K562 (cell line): ENCODE measurements around the gene THADA. TPM values are rescaled to one million over a fixed set of nuclear protein-coding genes. Genes with fewer than 3 reads are reported as not detected.

Experiments used
- BHLHE40 ChIP-seq: IDR thresholded peaks from 2 replicates; pipeline ENCODE4 v1.6.1; 2011; ENCODE audit warnings: low read length, improper control_type of control experiment
- CEBPG ChIP-seq, 3 experiments: fragments of 200-800 bp in 1 of 3; sonication (Bioruptor generic) in 1 of 3; sonication (generic) in 1 of 3; formaldehyde crosslinking in 1 of 3; IDR thresholded peaks in 2 of 3; conservative IDR thresholded peaks in 1 of 3; 2 replicates each; pipeline versions ENCODE4 v1.6.1 to v1.8.0; 2016 to 2022; ENCODE audit warnings: missing compliant biosample characterization in 2 of 3, missing genetic modification characterization in 2 of 3, mild to moderate bottlenecking in 1 of 3, missing genetic modification reagents in 1 of 3
- DPF2 ChIP-seq: fragments of 450-650 bp; IDR thresholded peaks from 2 replicates; pipeline ENCODE4 v1.6.1; 2016
- FOXP1 ChIP-seq: sonication (generic); formaldehyde crosslinking; IDR thresholded peaks from 2 replicates; pipeline ENCODE4 v1.8.0; 2022; ENCODE audit warnings: mild to moderate bottlenecking, missing genetic modification reagents
- HCFC1 ChIP-seq: IDR thresholded peaks from 2 replicates; pipeline ENCODE4 v1.6.1; 2012; ENCODE audit warnings: low read depth, low read length, improper control_type of control experiment
- LARP7 ChIP-seq: fragments of 450-650 bp; IDR thresholded peaks from 2 replicates; pipeline ENCODE4 v1.6.1; 2016
- MEF2A ChIP-seq: IDR thresholded peaks from 2 replicates; pipeline ENCODE4 v1.6.1; 2011; ENCODE audit warnings: low read depth, mild to moderate bottlenecking, low read length, moderate library complexity; ENCODE audit not compliant: control insufficient read depth
- NONO ChIP-seq, 2 experiments: fragments of 200-400 bp in 1 of 2; fragments of 450-650 bp in 1 of 2; formaldehyde crosslinking in 1 of 2; IDR thresholded peaks; 2 replicates each; pipeline ENCODE4 v1.6.1; 2017; ENCODE audit warnings: low read depth in 2 of 2, mild to moderate bottlenecking in 2 of 2, moderate library complexity in 2 of 2, low read length in 1 of 2
- PRDM10 ChIP-seq: fragments of 450-650 bp; IDR thresholded peaks from 2 replicates; pipeline ENCODE4 v1.6.1; 2018; ENCODE audit not compliant: partially characterized antibody
- SP2 ChIP-seq: IDR thresholded peaks from 2 replicates; pipeline ENCODE4 v1.6.1; 2011; ENCODE audit warnings: mild to moderate bottlenecking, low read depth, low read length, moderate library complexity; ENCODE audit not compliant: poor library complexity, severe bottlenecking; ENCODE audit errors: extremely low read depth
- TEAD1 ChIP-seq, 2 experiments: fragments of 450-650 bp in 1 of 2; sonication (generic) in 1 of 2; formaldehyde crosslinking; IDR thresholded peaks; 2 replicates each; pipeline versions ENCODE4 v1.4.0 to v1.8.0; 2020 to 2022; ENCODE audit warnings: mild to moderate bottlenecking in 2 of 2, missing genetic modification reagents in 1 of 2
- XRCC5 ChIP-seq: fragments of 200-400 bp; formaldehyde crosslinking; IDR thresholded peaks from 2 replicates; pipeline ENCODE4 v1.6.1; 2017; ENCODE audit warnings: low read depth, mild to moderate bottlenecking, low read length
- ZBTB1 ChIP-seq: sonication (generic); formaldehyde crosslinking; IDR thresholded peaks from 2 replicates; pipeline ENCODE4 v1.8.1; 2023; ENCODE audit warnings: missing genetic modification reagents, low read depth, mild to moderate bottlenecking, borderline replicate concordance
- ZBTB9 ChIP-seq: fragments of 450-650 bp; formaldehyde crosslinking; IDR thresholded peaks from 2 replicates; pipeline ENCODE4 v1.4.0; 2020; ENCODE audit warnings: mild to moderate bottlenecking, moderate library complexity
- ZNF224 ChIP-seq: sonication (generic); formaldehyde crosslinking; IDR thresholded peaks from 2 replicates; pipeline ENCODE4 v1.8.0; 2022; ENCODE audit warnings: mild to moderate bottlenecking, missing genetic modification reagents
- ZNF584 ChIP-seq: fragments of 200-800 bp; sonication (Bioruptor generic); IDR thresholded peaks from 2 replicates; pipeline ENCODE4 v1.6.1; 2016; ENCODE audit warnings: low read depth, mild to moderate bottlenecking, missing genetic modification characterization, missing compliant biosample characterization
- polyA plus RNA-seq, 8 experiments: library from polyadenylated mRNA; depleted of rRNA in 4 of 8; stranded (reverse) in 5 of 8; unstranded in 3 of 8; fragments of >200 nt; fragmentation: Nextera tagmentation in 2 of 8; fragmentation: Illumina TruSeq in 1 of 8; extraction: Ambion mirVana in 2 of 8; extraction: Trizol in 1 of 8; gene quantifications; 2 replicates each; pipeline versions ENCODE4 v1.2.1 to v1.2.3, GENCODE V29; 2011 to 2014; ENCODE audit warnings: inconsistent platforms in 1 of 8, missing spikeins in 1 of 8
- total RNA-seq, 7 experiments: library from RNA; depleted of rRNA in 6 of 7; stranded (reverse); fragments of >200 nt in 6 of 7; fragmentation: Illumina TruSeq in 2 of 7; extraction: Trizol in 2 of 7; gene quantifications; 2 replicates each; pipeline versions ENCODE4 v1.2.1 to v1.2.3, GENCODE V29; 2011 to 2021; ENCODE audit warnings: low replicate concordance in 1 of 7
- TF ChIP-seq, protein P1 (sequence below), 3 experiments: fragments of 200-800 bp in 1 of 3; fragments of 250-450 bp in 1 of 3; fragments of 450-650 bp in 1 of 3; sonication (Bioruptor Pico) in 1 of 3; sonication (Bioruptor generic) in 1 of 3; formaldehyde crosslinking in 1 of 3; IDR thresholded peaks; 2 replicates each; pipeline versions ENCODE4 v1.6.1 to v1.8.0; 2016 to 2022; ENCODE audit warnings: mild to moderate bottlenecking in 2 of 3, missing genetic modification characterization in 2 of 3, missing compliant biosample characterization in 1 of 3, moderate library complexity in 1 of 3

THADA gene
- total and polyA plus RNA-seq, 9 of the 15 experiments (the other 6 are each of a cell fraction or from before 2014, with no cell fraction given): 17.8 to 34.7 (median 31.9) TPM

DNA sequence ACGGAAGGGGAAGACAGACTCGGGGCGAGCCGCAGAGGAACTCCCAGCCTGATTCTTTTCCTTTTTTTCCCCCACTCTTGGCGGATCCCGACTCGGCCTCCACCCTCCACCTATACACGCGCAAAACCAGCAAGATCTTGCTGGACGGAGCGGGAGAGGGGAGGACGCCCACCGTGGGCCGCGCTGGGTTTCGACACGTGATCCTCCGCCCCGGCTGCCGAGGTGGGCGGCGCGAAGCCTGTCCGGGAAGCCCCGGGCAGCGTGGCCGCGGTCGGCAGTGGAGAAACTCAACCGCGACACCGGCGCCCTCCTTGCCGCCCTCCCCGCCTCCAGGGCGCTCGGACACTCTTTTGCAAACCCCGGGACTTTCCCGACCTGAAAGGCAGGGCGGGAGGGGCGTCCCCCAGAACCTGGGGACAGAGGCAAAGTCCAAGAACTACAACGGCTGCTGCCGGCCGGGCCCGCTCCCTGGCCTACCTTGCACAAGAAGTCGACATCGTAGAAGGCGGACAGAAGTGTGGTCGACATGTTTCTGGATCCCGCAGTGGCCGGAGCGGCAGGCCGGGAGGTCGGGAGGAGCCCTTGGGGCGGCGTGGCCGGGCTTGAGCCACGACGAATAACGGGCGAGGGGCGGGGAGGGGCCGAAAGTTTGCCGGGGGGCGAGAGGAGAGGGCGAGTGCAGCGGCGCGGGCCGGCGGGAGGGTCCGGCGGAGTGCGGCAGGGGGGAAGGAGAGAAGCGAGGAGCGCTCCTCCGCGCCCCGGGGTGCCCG is 369.9 kb downstream of the THADA start (continued):
- TF ChIP-seq, protein P1, sequence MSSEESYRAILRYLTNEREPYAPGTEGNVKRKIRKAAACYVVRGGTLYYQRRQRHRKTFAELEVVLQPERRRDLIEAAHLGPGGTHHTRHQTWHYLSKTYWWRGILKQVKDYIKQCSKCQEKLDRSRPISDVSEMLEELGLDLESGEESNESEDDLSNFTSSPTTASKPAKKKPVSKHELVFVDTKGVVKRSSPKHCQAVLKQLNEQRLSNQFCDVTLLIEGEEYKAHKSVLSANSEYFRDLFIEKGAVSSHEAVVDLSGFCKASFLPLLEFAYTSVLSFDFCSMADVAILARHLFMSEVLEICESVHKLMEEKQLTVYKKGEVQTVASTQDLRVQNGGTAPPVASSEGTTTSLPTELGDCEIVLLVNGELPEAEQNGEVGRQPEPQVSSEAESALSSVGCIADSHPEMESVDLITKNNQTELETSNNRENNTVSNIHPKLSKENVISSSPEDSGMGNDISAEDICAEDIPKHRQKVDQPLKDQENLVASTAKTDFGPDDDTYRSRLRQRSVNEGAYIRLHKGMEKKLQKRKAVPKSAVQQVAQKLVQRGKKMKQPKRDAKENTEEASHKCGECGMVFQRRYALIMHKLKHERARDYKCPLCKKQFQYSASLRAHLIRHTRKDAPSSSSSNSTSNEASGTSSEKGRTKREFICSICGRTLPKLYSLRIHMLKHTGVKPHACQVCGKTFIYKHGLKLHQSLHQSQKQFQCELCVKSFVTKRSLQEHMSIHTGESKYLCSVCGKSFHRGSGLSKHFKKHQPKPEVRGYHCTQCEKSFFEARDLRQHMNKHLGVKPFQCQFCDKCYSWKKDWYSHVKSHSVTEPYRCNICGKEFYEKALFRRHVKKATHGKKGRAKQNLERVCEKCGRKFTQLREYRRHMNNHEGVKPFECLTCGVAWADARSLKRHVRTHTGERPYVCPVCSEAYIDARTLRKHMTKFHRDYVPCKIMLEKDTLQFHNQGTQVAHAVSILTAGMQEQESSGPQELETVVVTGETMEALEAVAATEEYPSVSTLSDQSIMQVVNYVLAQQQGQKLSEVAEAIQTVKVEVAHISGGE (CRISPR knock-in tag; IDR thresholded peaks at IDR 0.05): peak in 1 of 3 experiments; percentile 60; a peak in 2 of 6 replicates
- TF ChIP-seq SP2 (no peak), HCFC1 (no peak), PRDM10 (peak; percentile 69), MEF2A (no peak), ZBTB1 (CRISPR knock-in tag) (peak; percentile 70; the same call in 1 of the 2 replicates), NONO (IDR thresholded peaks at IDR 0.05; ENCODE audit: low read depth in 2 of 2, low read length in 1 of 2) (peak in 1 of 2 experiments; percentile 89; a peak in 1 of 4 replicates), DPF2 (0 out of 2 replicates have a peak, but pooled peaks have one; percentile 28), LARP7 (no peak), BHLHE40 (peak; percentile 74), ZNF584 (CRISPR knock-in tag) (peak; percentile 51; the same call in 1 of the 2 replicates), XRCC5 (peak; percentile 57; the same call in 1 of the 2 replicates), TEAD1 (CRISPR knock-in tag; IDR thresholded peaks at IDR 0.05) (0 out of 4 replicates have a peak, but pooled peaks of 1 of the 2 experiments have one; percentile 22), CEBPG (CRISPR knock-in tag; IDR thresholded peaks at IDR 0.05) (peak; percentile 18; the same call in 1 of the 2 replicates), CEBPG (tag; conservative IDR thresholded peaks at IDR 0.05 in 1 of 2, IDR thresholded peaks at IDR 0.05 in 1 of 2) (no peak), ZBTB9 (CRISPR knock-in tag) (no peak), ZNF224 (no peak), FOXP1 (CRISPR knock-in tag) (no peak; the same call in 1 of the 2 replicates)
